Fibroblast of peridontal ligament (primary cell): Measurements from ENCODE around the gene SNRNP25.

Source experiments
- DNase-seq: peaks from one replicate; pipeline ENCODE4 v3.0.0-alpha.2; 2010; ENCODE audit errors: extremely low read depth

Gene SNRNP25

DNA sequence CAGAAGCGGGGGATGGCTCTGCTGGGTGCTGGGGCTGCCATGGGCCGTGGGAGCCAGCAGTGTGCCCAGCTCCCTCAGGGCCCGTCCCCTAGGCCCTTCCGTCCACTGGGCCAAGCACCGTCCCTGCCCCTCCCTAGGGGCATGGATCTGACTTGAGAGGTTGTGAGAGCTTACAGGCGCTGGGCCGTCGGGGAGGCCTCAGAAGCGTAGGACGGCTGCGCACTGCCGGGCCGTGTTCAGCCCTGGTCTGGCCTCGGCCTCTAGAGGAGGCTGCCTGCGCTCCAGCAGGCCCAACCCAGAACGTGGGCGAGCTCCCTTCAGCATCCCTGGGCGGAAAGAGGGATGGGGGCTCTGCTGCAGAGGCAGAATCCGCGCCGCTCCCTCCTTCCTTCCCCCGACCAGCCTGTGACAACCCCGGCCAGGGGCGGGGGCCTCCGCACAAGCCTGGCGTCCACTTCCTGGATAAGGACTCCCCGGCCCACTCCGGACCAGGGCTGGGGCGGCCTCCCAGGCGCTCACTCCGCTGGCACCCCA lies 23.7 kb downstream of the SNRNP25 start:
- peak; percentile 49 for DNase-seq

DNA sequence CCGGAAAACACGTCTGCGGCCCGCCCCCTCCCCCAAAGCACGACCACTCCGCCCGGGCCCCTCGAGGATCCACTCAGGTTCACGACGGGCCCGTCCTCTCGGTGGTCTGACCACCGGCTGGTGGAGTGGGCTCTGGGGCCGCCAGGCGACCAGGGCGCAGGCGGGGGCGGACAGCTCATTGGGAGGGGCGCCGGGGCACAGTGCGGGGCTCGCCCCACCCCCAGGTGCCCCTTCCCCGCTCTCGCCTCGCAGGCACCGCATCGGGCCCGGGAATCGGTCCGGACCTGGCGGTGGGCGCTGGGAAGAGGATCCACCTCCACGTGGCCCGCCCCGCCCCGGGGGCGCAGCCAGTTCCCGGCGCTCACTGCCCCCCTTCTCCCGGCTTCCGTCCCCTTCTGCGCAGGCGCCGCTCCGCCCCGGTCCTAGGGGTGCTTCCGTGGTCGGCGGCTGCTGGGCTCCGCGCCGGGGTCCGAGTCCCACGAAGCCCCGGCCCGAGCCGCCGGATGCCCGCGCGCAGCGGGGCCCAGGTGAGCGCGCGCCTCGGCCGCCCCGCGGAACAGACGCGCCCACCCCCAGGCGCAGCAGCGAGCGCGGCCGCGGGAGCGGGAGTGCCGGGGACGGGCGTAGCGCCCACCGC lies 24.3 kb downstream of the SNRNP25 start, which contains the start of gene MPG:
TSS of gene MPG (plus strand) at position 419 of the 637 bp plus-strand sequence. CDS start at position 504, 85 bp downstream.
- peak; percentile 60 for DNase-seq

DNA sequence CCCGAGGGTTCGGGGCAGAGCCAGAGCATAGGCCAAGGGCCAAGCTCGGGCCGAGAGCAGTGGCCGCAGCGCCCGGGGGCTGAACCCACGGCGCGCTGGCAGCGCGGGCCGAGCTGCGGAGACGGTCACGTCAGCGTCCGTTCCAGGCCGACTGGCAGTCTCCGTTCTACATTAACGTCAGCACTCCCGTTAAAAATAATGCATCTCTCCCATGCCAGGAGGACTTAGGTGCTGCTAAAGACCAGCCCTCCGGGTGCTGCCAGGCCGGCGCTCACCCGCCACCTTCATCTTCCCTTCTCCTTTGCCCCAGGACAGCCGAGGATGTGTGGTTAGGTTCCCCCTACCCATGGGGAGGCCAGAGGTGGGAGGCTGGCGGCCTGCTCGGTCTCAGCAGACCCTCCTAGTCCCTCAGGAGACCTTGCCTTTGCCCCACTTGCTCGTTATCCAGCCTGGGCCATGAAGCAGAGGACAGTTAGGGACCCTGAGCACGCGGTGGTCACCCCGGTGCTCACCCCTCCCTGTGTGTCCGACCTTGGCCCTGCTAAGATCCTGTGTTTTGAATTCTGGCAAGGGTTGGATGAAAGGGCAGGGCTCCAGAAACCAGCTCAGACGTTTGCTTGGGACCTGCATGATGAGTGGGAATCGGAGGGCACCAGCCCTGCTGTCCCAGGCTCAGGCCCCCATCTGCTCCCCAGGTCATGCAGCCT lies 25.0 kb downstream of the SNRNP25 start:
- peak; percentile 63 for DNase-seq

DNA sequence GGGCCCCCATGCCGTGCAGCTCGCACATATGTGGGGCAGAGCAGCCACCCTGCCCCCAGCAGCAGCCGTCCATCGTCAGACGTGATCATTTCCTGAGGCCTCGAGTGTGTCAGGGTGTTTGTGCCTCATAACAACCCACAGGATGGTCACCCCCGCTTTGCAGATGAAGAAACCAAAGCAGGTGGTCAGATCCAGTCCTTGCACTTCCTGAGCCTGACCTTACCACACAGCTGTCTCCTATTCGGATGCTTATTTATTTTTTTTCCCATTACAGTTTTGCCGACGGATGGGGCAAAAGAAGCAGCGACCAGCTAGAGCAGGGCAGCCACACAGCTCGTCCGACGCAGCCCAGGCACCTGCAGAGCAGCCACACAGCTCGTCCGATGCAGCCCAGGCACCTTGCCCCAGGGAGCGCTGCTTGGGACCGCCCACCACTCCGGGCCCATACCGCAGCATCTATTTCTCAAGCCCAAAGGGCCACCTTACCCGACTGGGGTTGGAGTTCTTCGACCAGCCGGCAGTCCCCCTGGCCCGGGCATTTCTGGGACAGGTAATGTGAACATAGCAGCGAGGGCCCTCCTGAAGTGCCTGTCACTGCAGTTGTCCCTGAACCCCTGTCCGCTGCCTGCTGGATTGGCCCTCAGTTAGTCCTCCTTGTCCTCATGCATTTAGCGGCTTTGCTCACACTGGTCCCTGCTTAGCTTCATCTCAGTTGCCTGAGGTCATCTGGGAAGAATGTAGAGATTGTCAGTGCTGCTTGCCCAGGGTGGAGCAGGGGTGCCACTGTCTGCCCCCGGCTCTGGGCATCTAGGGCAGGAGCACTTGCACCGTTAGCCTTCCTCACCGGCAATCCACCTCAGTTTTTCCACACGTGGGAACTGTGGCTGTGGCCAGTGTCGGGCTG lies 25.8 kb downstream of the SNRNP25 start:
- DNase-seq = no peak

DNA sequence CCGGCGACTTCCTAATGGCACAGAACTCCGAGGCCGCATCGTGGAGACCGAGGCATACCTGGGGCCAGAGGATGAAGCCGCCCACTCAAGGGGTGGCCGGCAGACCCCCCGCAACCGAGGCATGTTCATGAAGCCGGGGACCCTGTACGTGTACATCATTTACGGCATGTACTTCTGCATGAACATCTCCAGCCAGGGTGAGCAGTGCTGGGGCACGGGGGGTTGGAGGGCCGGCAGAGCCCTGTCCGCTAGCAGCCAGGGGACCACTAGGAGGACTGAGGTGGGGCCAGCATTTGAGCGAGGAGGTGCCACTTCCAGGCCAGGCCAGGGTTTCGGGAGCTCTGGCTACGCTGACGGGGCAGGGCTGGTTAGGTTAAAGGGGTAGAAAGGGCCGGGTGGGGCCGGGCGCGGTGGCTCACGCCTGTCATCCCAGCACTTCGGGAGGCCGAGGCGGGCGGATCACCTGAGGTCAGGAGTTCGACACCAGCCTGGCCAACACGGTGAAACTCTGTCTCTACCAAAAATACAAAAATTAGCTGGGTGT lies 29.5 kb downstream of the SNRNP25 start:
- DNase-seq = no peak

DNA sequence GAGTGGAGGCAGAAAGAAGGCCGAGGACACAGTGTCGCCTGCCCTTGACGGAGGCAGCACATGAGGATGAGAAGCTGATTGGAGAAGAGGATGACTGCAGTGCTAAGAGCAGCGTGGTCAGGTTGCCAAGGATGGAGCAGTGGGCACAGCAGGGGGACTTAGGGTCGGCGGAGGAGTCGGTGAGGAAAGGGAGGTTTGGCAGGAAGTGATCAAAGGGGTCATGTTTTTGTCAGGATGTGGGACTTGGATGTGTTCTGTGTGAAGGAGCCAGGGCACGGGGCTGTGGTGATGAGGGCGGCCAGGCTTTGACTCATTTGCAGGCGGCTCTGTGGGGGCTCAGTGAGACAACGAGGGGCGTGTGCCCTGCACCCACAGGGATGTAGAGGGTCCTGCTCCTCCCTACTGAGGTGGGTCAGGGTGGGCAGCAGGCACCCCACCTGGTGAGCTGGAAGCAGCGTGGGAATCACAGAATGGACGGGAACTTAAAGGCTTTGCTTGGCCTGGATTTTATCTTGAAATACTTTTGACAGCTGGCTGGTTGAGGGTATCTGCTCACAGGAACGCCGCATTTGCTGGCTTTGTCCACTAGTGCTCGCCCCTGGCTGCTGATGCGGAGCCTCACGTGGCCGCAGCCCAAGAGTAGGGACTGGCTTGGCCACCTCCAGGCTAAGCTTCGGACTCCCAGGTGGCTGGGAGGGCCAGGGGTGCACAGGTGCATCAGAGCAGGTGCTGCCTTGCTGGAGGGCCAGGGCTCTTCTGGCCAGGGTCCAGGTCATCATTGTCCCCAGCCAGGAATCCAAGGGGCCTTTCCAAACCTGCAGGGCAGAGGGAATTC lies 30.4 kb downstream of the SNRNP25 start:
- no peak for DNase-seq

DNA sequence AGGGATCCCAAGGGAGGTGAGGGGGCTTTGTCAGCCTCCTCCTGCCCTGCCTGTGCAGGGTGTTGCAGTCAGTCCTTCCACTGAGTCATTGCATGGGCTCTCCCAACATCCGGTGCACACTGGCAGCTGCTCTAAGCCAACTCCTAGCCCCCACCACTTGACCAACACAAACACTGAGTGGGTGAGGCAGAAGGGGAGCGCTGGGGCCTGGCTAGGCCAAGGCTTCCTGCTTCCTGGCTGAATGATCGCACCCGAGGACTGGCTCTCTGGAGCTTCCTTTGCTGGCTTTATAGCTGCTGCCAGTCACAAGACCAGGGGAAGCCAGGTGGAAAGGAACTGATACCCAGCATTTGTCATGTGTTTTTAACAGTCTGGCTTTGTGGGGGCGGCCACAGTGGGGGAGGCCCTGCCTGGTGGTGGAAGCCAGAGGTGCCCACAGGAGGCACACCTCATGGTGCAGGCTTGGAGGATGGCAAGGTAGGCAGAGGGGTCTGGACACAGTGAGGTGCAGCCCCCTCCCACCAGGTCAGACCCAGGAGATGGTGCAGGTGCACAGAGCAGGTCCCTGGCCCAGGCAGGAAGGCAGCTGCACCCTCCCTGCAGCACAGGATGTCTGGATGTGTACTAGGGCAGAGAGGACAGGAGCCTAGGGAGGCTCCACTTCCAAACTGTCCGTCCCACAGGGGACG lies 31.2 kb downstream of the SNRNP25 start:
- DNase-seq = peak; percentile 88

DNA sequence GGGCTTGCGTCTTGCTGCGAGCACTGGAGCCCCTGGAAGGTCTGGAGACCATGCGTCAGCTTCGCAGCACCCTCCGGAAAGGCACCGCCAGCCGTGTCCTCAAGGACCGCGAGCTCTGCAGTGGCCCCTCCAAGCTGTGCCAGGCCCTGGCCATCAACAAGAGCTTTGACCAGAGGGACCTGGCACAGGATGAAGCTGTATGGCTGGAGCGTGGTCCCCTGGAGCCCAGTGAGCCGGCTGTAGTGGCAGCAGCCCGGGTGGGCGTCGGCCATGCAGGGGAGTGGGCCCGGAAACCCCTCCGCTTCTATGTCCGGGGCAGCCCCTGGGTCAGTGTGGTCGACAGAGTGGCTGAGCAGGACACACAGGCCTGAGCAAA lies 31.8 kb downstream of the SNRNP25 start:
- no peak for DNase-seq

DNA sequence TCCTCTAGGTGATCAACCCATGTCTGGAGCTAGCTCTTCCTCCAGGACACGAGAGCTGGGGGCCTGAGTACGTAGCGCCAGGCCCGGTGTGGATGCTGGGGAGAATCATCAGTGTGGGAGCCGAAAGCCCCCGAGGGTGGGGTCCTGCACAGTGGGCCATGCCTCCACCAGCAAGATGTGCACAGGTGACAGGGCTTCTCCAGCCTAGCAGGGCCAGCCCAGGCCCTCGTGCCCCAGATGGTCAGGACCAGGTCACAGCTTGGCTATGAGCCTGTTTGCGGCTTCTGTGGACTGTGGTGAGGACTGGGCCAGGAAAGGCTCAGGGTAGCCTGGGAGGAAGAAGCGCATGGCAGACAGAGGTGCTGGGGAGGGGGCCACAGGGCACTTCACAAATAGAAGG lies 32.2 kb downstream of the SNRNP25 start:
- DNase-seq = no peak

DNA sequence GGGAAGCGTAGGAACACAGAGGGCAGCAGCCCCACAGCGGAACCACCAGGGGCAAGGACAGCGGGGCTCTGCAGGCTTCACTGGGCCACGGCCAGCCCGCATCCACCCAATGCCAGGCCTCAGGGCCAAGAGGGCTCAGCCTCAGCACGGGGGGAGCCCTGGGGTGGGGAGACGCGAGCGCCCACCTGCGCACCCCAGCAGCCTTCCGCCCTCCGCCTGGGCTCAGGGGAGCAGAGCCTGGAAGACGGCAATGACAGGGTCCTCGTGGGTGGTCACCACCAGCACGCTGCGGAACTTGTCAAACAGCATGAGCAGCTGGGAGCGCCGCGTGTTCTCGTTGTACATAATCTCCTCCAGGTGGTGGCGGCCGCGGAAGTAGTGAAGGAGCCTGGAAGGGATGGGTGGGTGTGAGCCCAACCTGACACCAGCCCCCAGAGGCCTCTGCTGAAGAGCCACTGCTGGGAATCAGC lies 32.9 kb downstream of the SNRNP25 start:
- DNase-seq = no peak

DNA sequence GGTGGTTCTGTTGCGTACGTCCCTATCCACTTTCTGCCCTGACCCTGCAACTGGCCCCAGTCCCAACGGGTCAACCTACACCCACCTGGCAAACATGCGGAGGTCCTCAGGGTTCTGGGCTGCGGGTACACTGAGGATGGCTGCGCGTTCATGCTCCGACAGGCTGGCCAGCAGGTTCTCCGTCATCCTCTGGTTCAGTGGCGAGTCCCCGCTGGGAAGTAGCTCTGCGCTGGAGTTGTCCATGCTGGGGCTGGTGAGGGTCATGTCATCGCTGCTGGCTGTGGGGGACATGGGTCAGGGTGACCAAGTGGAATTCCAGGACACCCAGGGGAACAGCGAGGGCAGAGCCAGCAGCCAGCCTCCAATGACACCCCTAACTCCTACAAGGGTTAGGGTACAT lies 35.0 kb downstream of the SNRNP25 start:
- no peak for DNase-seq

DNA sequence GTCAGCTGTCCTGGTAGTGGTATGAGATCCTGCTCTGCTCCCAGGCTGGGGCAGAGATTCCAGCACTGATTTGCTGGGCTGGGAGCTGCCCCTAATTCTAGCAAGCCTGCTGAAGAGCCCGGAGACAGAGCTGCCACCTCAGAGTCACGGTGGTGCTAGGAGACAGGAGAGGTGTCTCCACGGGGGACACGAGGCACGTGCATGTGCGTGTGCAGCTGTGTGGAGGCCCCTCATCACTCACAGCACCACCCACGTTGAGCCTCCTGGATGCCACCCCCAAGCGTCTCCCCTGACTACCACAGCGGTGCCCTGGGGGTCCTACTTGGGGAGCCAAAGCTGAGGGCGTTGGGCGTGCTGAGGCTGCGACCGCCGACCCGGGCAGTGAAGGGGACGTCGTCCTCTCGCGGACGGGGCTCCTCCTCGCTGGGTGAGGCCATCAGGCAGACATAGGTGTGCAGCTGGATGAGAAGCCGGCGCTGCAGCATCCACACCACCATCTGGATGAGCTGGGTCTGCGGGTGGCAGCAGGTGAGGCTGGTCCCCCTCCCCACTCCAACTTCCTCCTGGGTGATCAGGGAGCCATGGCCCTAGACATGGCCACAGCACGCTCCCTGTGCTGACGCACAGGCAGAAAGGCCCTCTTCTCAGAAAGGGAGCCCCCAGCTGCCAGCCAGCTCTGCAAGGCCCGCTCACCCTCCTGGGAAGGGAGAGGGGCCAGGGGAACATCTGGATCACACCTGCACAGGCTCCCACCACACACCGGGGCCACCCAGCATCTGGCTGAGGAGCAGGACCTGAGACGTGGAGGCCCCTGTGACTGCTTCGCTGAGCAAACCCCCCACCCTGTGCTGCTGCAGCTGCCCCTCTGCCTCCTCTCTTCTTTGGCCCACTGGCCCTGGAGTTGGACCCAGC lies 36.0 kb downstream of the SNRNP25 start:
- DNase-seq = no peak

DNA sequence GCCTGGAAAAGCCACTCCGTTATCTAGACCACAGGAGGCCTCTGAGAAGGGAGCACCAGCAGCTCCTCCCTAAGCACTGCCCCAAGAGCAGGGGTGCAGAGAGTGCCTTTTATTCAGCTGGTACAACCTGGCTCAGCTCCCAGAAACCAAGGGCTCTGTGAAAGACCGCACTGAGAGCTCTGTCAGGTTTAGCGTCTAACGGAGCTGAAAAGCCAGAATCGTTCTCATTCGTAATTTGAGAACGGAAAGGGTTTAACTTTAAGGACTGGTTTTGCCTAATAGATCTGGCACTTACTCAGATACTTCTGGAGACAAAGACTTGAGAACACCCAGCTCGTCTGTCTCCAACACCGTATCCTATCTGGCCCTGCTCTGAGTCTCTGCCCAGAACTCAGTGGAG lies 37.9 kb downstream of the SNRNP25 start:
- peak; percentile 76 for DNase-seq

DNA sequence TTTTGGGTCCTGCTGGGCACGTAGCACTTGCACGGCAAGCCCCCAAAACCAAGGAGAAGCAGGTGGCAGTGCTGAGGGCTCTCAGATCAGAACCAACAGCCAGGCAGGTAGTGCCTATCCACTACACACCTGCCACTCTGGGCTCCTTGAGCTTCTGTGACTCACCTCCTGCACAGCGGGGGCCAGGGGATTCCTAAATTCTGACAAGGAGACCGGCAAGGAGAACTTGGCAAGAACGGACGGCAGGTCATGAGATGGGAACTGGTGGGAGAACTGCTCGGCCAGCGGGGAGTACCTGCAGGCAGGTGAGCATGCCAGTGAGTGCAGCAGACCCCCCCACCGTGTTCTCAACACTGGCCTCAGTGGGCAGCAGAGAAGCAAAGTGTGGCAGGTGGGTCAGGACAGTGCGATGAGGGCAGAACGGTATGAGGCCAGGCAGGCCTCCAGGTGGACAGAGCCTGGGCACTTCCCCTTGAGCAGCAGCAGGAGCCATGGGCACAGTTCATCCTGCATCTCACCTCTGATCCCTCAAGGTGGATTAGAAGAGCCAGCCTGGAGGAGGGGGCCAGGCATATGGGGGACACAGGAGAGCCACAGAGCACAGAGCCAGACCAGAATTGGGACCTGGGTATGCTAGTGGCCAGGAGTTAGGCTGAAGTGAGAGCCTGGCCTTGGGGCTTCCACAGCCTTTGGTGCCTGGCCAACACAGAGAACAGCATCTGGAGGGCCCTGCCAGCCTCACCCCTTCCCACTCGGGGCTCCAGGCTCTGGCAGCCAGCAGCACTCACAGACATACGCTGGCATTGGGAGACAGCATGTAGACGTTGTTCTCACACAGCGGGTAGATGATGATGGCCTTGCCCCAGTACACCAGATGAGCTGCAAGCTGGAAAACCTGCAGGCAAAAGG lies 39.1 kb downstream of the SNRNP25 start:
- DNase-seq = no peak

DNA sequence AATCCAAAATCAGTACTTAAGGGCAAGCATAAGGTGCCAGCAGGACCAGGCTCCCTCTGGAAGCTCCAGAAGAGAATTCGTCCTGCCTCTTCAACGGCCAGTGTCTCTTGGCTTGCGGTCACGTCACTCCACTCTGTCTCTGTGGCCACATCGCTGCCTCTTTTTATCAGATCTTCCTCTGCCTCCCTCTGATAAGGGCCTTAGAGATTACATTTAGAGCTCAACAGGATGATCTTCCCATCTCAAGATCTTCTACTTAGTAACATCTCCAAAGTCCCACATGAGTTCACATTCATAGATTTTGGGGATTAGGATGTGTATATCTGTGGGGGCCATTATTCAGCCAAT lies 41.3 kb downstream of the SNRNP25 start:
- DNase-seq = no peak

DNA sequence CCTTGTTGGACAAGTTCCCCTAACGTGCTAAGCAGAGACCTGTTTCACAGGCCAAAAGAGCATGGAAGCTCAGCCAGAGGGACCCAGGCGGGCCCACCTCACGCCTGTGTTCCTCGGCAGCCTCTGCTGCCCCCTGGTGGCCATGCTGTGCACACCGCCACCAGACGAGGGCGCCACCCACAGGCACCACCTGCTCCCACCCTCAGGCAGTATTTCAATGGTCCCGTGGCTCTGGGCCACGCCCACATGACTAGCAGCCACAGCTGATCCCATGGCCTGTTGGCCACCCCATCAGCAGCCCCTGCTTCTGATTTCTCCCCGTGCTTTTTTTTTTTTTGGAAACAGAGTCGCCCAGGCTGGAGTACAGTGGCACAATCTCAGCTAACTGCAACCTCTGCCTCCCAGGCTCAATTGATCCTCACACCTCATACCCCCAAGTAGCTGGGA lies 43.3 kb downstream of the SNRNP25 start:
- DNase-seq = peak; percentile 81

DNA sequence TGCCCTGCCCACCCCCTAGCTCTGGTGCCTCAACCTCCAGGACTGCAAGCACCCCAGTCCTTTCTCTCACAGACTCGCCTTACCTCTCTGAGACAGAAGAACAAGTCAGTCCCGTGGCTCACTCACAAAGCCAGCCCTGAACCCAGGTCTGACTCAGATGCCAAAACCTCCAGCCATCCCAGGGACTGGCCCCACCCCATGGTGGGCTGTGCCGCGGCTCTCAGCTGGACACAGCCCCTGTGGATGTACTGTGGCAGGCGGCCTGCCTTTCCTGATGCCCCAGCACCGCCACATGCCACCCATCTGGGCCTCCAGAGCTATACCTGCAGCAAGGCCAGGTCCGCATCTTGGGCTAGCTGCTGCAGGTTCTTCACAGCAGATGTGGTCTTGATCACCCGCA lies 44.2 kb downstream of the SNRNP25 start:
- no peak for DNase-seq

DNA sequence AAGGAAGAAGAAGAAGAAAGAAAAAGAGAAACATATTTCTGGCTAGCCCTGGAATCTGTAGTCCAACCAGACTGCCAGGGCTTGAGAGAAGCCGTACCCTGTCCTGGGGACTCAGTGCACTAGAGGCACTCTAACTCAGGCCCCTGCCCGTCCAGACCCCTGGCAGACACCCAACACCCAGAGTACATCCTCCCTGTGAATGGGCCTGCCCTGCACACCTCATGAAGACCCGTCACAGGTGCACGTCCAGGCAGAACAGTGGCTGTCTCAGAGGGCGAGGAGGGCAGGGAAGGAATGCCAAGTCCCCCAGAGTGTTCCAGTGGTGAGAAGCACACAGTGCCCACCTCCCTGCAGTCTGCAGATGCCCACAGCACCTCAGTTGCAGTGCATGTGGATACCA lies 47.4 kb downstream of the SNRNP25 start:
- DNase-seq = no peak
